Naive B cell (primary cell): ENCODE results near the gene TCF4. TPM values are rescaled to one million over a fixed set of nuclear protein-coding genes. Genes with fewer than 3 reads are reported as not detected.

Experiments used
- ATAC-seq, 2 donors: fragments of 150-1000 bp; cut with Tn5 transposase; 2 replicates each; pipeline ENCODE4 v1.10.0; 2021; ENCODE audit warnings: low read depth in 2 of 2, mild to moderate bottlenecking in 2 of 2, moderate library complexity in 2 of 2
- DNase-seq: peaks from one replicate; pipeline ENCODE4 v3.0.0; 2022
- H3K27ac Mint-ChIP-seq, 6 donors: one replicate each; pipeline ENCODE4 v1.8.0; 2020 to 2022; ENCODE audit warnings: mild to moderate bottlenecking in 6 of 6, mixed read lengths in 6 of 6, moderate library complexity in 5 of 6, inconsistent platforms in 2 of 6
- H3K27me3 Mint-ChIP-seq, 3 donors: one replicate each; pipeline ENCODE4 v1.8.0; 2021 to 2022; ENCODE audit warnings: mixed read lengths in 3 of 3, mild to moderate bottlenecking in 1 of 3
- H3K36me3 Mint-ChIP-seq, 2 donors: one replicate each; pipeline ENCODE4 v1.8.0; 2020 to 2022; ENCODE audit warnings: mixed read lengths in 2 of 2, inconsistent platforms in 1 of 2, mild to moderate bottlenecking in 1 of 2
- H3K4me1 Mint-ChIP-seq, 3 donors: one replicate each; pipeline ENCODE4 v1.8.0; 2020 to 2022; ENCODE audit warnings: mixed read lengths in 3 of 3, inconsistent platforms in 1 of 3, mild to moderate bottlenecking in 1 of 3, moderate library complexity in 1 of 3
- H3K4me3 Mint-ChIP-seq, 8 donors: one replicate each; pipeline ENCODE4 v1.8.0; 2020 to 2022; ENCODE audit warnings: mild to moderate bottlenecking in 8 of 8, mixed read lengths in 8 of 8, moderate library complexity in 8 of 8, inconsistent platforms in 2 of 8
- H3K9me3 Mint-ChIP-seq, 7 donors: one replicate each; pipeline ENCODE4 v1.8.0; 2020 to 2022; ENCODE audit warnings: mixed read lengths in 7 of 7, mild to moderate bottlenecking in 5 of 7, inconsistent platforms in 2 of 7, moderate library complexity in 1 of 7
- polyA plus RNA-seq, 6 donors: library from polyadenylated mRNA; unstranded; fragments of 300-500 nt; fragmentation: Illumina TruSeq; gene quantifications; one replicate each; pipeline ENCODE4 v1.2.3, GENCODE V29; 2021; ENCODE audit warnings: low read depth in 6 of 6

Gene TCF4
- polyA plus RNA-seq, 6 donors from 2014 or later: 199 to 274 (median 217) TPM

DNA sequence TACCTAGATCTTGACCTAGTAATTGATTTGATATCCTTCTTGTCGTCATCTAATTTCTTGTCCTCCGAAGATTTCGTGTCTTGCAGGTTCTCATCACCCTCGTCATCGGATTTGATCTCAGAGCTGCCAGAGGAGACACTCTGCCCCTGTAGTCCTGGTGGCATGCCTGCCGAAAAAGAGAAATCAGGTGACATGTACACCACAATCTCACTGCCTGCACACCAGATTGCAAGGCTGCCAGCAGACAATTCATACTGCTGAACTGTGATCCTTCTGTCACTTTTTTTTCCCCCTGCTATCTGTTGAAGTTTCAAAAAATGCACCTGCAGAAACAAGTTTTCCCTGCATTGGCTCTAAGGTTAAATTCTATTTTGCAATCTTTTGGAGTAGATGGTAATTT is 355.5 kb downstream of the TCF4 start:
- Mint-ChIP-seq H3K27me3 (no peaks in the 10 kb centered on the region), H3K27ac (peak overlapping the region in 3 of 6 donors; percentile 7 to 92 (median 15)), H3K4me3 (no peak overlapping the region), H3K9me3 (no peaks in the 10 kb centered on the region), H3K4me1 (peaks cover 7 to 20% (median 15%) of the 10 kb centered on the region in 3 donors), H3K36me3 (peaks cover 22 to 35% of the 10 kb centered on the region in 2 donors)
- no peak for DNase-seq
- no peak for ATAC-seq

DNA sequence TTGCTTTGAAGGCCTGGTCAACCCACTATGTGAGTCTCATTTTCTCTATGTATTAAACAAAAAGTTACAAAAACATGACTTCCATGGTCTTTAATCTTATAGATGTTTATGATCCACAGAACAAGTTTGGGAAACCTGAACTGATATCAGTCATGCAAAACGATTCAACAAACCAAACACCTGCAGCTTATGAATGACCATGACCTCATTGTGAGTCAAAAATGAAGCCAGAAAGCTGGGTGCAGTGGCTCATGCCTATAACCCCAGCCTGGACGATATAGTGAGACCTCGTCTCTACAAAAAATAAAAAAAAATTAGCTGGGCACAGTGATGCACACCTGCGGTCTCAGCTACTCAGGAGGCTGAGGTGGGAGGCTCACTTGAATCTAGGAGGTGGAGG is 358.3 kb downstream of the TCF4 start:
- H3K27ac Mint-ChIP-seq: peak overlapping the region in 2 of 6 donors; percentile 54 to 57

DNA sequence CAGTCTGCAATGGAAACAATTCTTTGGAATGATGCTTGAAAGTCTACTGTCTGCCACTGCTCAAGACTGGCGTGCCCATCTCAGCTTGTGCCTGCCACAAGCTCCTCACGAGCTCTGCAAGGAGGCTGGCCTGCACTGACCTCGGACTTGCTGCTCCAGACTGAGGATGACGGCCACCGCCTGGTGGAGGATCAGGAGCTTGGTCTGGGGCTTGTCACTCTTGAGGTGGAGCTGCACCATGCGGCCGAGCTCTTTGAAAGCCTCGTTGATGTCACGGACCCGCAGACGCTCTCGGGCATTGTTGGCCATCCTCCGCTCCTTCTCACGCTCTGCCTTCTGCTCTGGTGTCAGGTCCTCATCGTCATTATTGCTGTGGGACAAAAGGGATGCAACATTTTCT is 359.3 kb downstream of the TCF4 start:
- no peaks in the 10 kb centered on the region for H3K9me3 Mint-ChIP-seq
- peaks cover 0 to 4% (median 0%) of the 10 kb centered on the region in 3 donors for H3K4me1 Mint-ChIP-seq
- no peak overlapping the region for H3K4me3 Mint-ChIP-seq
- DNase-seq (no peak), ATAC-seq (no peak)
- no peaks in the 10 kb centered on the region for H3K27me3 Mint-ChIP-seq
- H3K36me3 Mint-ChIP-seq: peaks cover 23 to 35% of the 10 kb centered on the region in 2 donors
- peak overlapping the region in 2 of 6 donors; percentile 40 to 44 for H3K27ac Mint-ChIP-seq

More for the DNA sequence above, 358.3 kb downstream of the TCF4 start:
- ATAC-seq (no peak), DNase-seq (no peak)
- Mint-ChIP-seq H3K4me1 (peaks cover 2 to 5% (median 4%) of the 10 kb centered on the region in 3 donors), H3K4me3 (no peak overlapping the region), H3K36me3 (peaks cover 23 to 35% of the 10 kb centered on the region in 2 donors), H3K9me3 (no peaks in the 10 kb centered on the region), H3K27me3 (no peaks in the 10 kb centered on the region)

DNA sequence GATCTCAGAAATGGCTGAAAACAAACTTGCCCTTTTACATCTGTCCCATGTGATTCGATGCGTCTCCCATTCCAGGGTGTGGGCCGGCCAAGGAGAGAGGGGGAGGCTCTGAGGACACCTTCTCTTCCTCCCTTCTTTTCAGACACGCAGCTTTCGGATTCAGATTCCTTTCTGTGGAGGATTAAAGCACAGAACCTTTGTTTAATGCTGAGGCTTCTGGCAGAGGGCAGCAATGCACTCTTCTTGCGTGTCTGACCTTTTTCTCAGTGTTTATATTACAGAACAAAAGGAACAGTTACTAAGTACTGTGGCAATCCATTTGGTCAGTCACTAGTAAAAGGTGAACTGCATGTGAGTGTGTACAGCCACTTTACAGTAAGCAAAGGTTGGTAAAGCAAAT is 359.8 kb downstream of the TCF4 start:
- H3K36me3 Mint-ChIP-seq: peaks cover 23 to 35% of the 10 kb centered on the region in 2 donors
- no peaks in the 10 kb centered on the region for H3K27me3 Mint-ChIP-seq
- ATAC-seq: no peak
- H3K4me1 Mint-ChIP-seq: peaks cover 0 to 4% (median 0%) of the 10 kb centered on the region in 3 donors
- no peak for DNase-seq
- H3K27ac Mint-ChIP-seq: no peak overlapping the region
- H3K4me3 Mint-ChIP-seq: no peak overlapping the region
- H3K9me3 Mint-ChIP-seq: no peaks in the 10 kb centered on the region

DNA sequence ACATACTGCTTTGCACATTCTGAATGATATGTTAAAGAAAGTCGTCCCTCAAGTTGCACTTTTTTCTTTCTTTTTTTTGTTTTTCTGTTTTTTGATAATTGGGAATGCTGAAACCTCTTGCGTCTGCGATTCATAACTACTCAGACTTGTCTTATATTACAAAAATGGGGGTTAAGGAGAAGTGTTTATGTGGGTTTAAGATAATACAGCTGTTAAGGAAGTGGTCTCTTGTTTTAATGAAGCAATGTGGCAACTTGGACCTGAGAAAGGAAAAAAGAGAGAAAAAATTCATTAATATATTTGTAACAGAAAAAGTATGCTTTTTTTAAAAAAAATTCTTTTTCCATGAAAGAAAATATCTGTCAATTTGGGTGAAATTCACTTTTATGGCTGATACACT is 360.2 kb downstream of the TCF4 start:
- Mint-ChIP-seq H3K36me3 (peaks cover 23 to 31% of the 10 kb centered on the region in 2 donors), H3K9me3 (no peaks in the 10 kb centered on the region), H3K4me3 (no peak overlapping the region), H3K4me1 (peaks cover 0 to 4% (median 0%) of the 10 kb centered on the region in 3 donors), H3K27me3 (no peaks in the 10 kb centered on the region), H3K27ac (no peak overlapping the region)
- DNase-seq (no peak), ATAC-seq (no peak)

DNA sequence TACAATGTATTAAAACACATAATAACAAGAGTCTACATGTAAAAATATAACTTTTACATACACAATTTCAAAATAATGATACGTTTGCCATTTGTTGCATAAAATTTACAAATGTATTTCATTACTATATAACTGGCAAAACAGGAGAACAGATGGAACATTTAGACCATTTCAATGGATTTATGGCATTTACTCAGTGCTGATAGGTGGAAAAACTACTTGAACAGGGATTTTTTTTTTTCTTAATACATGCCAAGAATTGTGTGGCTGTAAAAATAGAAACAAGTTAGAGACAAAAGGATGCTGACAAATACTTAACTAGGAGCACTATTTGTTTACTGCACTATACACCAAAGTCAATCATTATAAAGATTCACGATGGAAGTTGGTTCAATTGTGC is 361.9 kb downstream of the TCF4 start:
- H3K4me3 Mint-ChIP-seq: no peak overlapping the region
- H3K27ac Mint-ChIP-seq: peak overlapping the region in 2 of 6 donors; percentile 19 to 30
- DNase-seq: no peak
- ATAC-seq: no peak
- no peaks in the 10 kb centered on the region for H3K27me3 Mint-ChIP-seq
- H3K4me1 Mint-ChIP-seq: peaks cover 6 to 13% (median 10%) of the 10 kb centered on the region in 3 donors
- no peaks in the 10 kb centered on the region for H3K9me3 Mint-ChIP-seq
- peaks cover 16% of the 10 kb centered on the region in 2 donors for H3K36me3 Mint-ChIP-seq

DNA sequence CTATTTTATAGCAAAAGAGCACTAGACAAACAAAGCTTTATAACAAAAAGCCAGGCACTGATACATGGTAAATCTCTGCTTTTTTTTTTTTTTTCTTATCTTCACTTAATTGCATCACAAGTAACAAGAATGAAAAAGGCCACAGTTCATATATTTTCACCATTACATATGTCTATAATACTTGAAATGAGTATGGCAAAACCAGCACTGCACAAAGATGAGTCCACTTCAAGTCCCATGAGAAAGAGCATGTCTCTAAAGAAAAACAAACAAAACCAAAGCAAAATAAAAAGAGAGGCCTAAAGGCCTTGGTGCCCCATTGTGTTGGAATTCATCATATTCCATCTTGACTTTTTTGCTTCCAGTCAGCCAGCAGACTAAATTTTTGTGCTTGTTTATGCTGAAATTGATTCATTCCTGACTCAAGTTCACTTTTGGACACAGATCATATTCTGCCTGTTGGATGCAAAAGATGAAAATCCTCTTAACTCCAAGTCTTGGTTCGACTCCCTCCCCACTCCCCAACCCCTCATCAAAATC is 363.8 kb downstream of the TCF4 start:
- Mint-ChIP-seq H3K27me3 (no peaks in the 10 kb centered on the region), H3K27ac (peak overlapping the region in 3 of 6 donors; percentile 26 to 84 (median 65)), H3K36me3 (peaks cover 8 to 9% of the 10 kb centered on the region in 2 donors), H3K4me3 (no peak overlapping the region), H3K4me1 (peaks cover 19 to 32% (median 21%) of the 10 kb centered on the region in 3 donors), H3K9me3 (no peaks in the 10 kb centered on the region)
- DNase-seq: no peak
- ATAC-seq: no peak

DNA sequence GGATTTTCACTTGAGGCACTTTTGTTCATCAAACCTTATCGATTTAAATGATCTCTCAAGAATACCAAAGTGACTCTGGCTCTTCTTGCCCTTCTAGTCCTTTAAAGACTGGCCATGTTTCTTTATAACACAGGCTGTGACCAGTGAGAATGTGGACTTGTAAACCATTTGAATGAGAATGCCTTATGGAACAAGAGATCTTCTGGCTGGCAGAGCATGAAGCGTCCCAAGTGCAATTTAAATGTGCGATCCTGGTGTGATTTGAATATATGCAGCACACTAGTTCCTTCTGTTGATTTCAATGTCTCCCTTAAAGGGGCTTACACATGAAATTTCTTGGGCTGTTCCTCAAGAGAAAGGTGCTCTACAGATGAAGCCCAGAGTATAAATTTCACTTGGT is 366.4 kb downstream of the TCF4 start:
- Mint-ChIP-seq H3K27me3 (no peaks in the 10 kb centered on the region), H3K27ac (peak overlapping the region in 3 of 6 donors; percentile 56 to 72 (median 60)), H3K4me3 (no peak overlapping the region), H3K4me1 (peaks cover 23 to 39% (median 25%) of the 10 kb centered on the region in 3 donors), H3K36me3 (no peaks in the 10 kb centered on the region), H3K9me3 (no peaks in the 10 kb centered on the region)
- ATAC-seq (no peak), DNase-seq (no peak)

DNA sequence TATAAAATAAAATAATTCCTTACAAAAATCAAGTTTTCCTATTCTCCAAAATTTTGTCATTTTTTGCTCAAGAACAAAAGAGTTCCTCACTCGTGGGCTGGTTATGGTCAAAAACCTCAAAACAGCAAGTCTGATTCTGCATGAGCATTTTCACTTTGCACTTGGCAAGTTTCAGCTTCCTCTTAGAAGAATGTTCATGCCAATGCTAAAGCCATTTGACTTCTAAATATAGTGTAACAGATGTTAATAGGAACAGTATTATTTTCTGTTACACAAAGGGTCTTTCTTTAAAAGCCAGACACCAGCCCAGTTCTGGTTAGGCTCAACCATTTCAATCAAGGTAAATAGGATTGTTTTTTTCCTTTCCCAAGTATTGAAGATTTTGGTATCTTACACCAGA is 367.5 kb downstream of the TCF4 start:
- peak overlapping the region in 2 of 8 donors; percentile 5 to 39 for H3K4me3 Mint-ChIP-seq
- no peaks in the 10 kb centered on the region for H3K9me3 Mint-ChIP-seq
- H3K36me3 Mint-ChIP-seq: no peaks in the 10 kb centered on the region
- DNase-seq (no peak), ATAC-seq (peak; percentile 36 to 49)
- peak overlapping the region in 1 of 6 donors; percentile 60 for H3K27ac Mint-ChIP-seq
- no peaks in the 10 kb centered on the region for H3K27me3 Mint-ChIP-seq
- peaks cover 23 to 39% (median 25%) of the 10 kb centered on the region in 3 donors for H3K4me1 Mint-ChIP-seq

DNA sequence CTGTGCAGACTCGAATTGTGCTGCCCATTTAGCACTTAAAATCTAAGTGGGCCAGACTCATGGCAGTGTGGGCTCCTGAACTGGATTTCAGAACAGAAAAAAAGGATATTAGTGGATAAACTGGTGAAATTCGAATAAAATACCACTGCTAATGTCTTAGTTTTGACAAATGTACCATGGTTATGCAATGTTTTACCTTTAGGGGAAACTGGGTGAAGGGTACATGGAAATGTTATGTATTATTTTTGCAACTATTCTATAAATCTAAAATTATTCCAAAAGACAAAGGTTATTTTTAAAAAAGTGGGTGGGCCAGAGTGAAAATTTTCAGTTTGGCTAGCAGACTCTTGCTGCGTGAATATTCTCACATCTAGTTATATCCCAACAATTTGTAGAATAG is 368.2 kb downstream of the TCF4 start:
- H3K9me3 Mint-ChIP-seq: no peaks in the 10 kb centered on the region
- H3K27ac Mint-ChIP-seq: peak overlapping the region in 2 of 6 donors; percentile 14 to 16
- DNase-seq: no peak
- no peak for ATAC-seq
- no peaks in the 10 kb centered on the region for H3K27me3 Mint-ChIP-seq
- H3K36me3 Mint-ChIP-seq: no peaks in the 10 kb centered on the region
- peak overlapping the region in 3 of 8 donors; percentile 15 to 32 (median 19) for H3K4me3 Mint-ChIP-seq
- H3K4me1 Mint-ChIP-seq: peaks cover 23 to 39% (median 25%) of the 10 kb centered on the region in 3 donors

DNA sequence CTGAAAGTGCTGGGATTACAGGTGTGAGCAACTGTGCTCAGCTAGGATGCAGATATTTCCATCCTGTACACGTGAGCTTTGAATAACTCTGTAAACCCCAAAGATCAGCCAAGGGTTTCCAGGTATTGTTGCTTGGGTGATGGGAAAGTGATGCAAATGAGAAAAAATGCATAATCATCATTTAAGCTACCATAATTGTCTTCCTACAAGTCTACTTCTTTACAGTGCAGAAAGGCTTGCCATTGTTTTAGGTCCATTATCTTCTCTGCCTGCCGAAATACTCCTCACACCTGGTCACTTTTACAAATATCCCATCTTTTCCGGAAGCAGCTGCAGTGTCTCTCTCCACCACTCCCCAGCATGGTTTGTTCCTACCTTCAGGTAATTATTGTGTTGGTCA is 368.9 kb downstream of the TCF4 start:
- Mint-ChIP-seq H3K4me1 (peaks cover 23 to 39% (median 25%) of the 10 kb centered on the region in 3 donors), H3K9me3 (no peaks in the 10 kb centered on the region), H3K4me3 (no peak overlapping the region), H3K36me3 (no peaks in the 10 kb centered on the region), H3K27me3 (no peaks in the 10 kb centered on the region), H3K27ac (peak overlapping the region in 2 of 6 donors; percentile 5 to 62)
- ATAC-seq (no peak), DNase-seq (no peak)

DNA sequence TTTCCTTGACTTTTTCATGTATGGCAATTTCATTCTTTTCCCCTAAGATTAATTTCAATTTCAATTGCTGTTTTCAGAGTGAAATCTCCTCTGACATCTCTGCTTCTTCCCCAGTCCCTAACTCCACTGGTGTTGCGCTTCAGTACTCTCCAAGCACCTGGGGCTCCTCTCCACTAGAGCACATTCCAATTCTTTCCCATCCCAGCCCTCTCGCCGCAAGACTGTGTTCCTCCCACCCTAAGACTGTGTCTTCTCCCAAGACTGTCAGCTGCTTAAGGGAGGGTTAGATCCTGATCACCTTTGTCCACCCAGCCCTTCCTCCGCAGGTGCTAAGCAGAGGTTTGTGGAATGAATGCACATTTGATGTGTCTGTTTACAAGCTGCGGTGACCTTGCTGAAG is 373.0 kb downstream of the TCF4 start:
- Mint-ChIP-seq H3K4me3 (no peak overlapping the region), H3K27ac (no peak overlapping the region), H3K36me3 (no peaks in the 10 kb centered on the region), H3K4me1 (peaks cover 10 to 15% (median 11%) of the 10 kb centered on the region in 3 donors), H3K9me3 (peaks cover 0 to 3% (median 0%) of the 10 kb centered on the region in 7 donors), H3K27me3 (no peaks in the 10 kb centered on the region)
- ATAC-seq (no peak), DNase-seq (no peak)

DNA sequence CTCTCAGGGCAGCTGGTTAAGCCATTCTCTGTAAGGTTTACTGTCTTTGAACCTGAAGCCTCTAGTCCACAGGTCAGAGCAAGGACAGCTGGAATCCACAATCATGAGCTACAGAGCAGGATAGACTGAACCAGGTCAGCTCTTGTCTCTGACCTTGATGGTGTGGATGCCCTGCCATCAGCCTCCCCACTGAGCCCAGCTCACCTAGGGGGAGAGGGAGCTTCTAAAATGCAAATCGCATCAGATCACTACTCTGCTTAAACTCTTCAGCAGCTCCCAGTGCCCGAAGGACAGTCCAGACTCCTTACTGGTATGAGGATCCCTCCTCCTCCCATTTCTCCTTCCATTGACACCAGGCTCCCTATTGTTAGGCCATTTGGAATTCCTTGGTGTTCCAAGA is 373.5 kb downstream of the TCF4 start:
- peaks cover 0 to 3% (median 0%) of the 10 kb centered on the region in 7 donors for H3K9me3 Mint-ChIP-seq
- H3K36me3 Mint-ChIP-seq: peaks cover 0 to 2% of the 10 kb centered on the region in 2 donors
- no peaks in the 10 kb centered on the region for H3K27me3 Mint-ChIP-seq
- DNase-seq (no peak), ATAC-seq (no peak)
- H3K4me1 Mint-ChIP-seq: peaks cover 6 to 11% (median 10%) of the 10 kb centered on the region in 3 donors
- no peak overlapping the region for H3K4me3 Mint-ChIP-seq
- H3K27ac Mint-ChIP-seq: no peak overlapping the region

DNA sequence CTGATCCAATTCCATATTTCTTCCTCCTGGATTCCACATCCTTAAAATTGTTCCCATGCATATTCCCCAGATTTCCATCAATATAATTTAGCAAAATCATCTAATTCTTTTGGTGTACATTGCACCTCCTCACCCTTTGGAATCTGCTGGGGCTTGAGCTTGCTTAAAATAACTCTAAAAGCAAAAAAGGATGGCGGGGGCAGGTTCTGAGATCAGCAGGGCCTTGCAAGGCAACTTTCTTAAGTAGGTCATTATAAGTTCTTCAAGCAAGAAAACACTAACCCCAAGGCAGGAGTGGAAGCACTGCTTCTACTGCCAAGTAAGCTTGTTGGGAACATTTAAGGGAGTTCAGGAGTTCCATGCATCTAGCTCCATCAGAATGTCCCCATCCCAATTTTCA is 374.4 kb downstream of the TCF4 start:
- Mint-ChIP-seq H3K4me3 (no peak overlapping the region), H3K4me1 (peaks cover 0 to 5% (median 5%) of the 10 kb centered on the region in 3 donors), H3K9me3 (peaks cover 0 to 4% (median 0%) of the 10 kb centered on the region in 7 donors), H3K36me3 (peaks cover 0 to 7% of the 10 kb centered on the region in 2 donors), H3K27ac (no peak overlapping the region), H3K27me3 (no peaks in the 10 kb centered on the region)
- ATAC-seq: no peak
- DNase-seq: no peak
